Measurements from ENCODE around the gene TMEM53.

Gene TMEM53

GRCh38 chr1:44628962-44629756 lies 45.1 kb downstream of the TMEM53 start:
- peak; percentile 45 to 53 for DNase-seq (ENCODE audit: low read depth in 2 of 2)

GRCh38 chr1:44625348-44625747 lies 48.9 kb downstream of the TMEM53 start:
- no peak for DNase-seq (ENCODE audit: low read depth in 2 of 2)

GRCh38 chr1:44624268-44624901 lies 49.9 kb downstream of the TMEM53 start:
- DNase-seq (ENCODE audit: low read depth in 2 of 2), result no peak

GRCh38 chr1:44621841-44622286 lies 52.4 kb downstream of the TMEM53 start:
- DNase-seq (ENCODE audit: low read depth in 2 of 2), result peak; percentile 68 to 72

GRCh38 chr1:44620072-44620471 lies 54.2 kb downstream of the TMEM53 start:
- DNase-seq (ENCODE audit: low read depth in 2 of 2), result no peak

- peak; percentile 75 to 76 for DNase-seq (ENCODE audit: low read depth in 2 of 2)
Measured at GRCh38 chr1:44619261-44619900, 54.9 kb downstream of the TMEM53 start.

GRCh38 chr1:44617703-44618029 lies 56.6 kb downstream of the TMEM53 start:
- DNase-seq (ENCODE audit: low read depth in 2 of 2), result no peak

- no peak for DNase-seq (ENCODE audit: low read depth in 2 of 2)
Measured at GRCh38 chr1:44616991-44617702, 57.1 kb downstream of the TMEM53 start.

- DNase-seq (ENCODE audit: low read depth in 2 of 2), result no peak
Measured at GRCh38 chr1:44616284-44616990, 57.8 kb downstream of the TMEM53 start.

- DNase-seq (ENCODE audit: low read depth in 2 of 2), result no peak
Measured at GRCh38 chr1:44613941-44614340, 60.3 kb downstream of the TMEM53 start.

GRCh38 chr1:44611866-44612265 lies 62.4 kb downstream of the TMEM53 start:
- DNase-seq (ENCODE audit: low read depth in 2 of 2), result no peak

- no peak for DNase-seq (ENCODE audit: low read depth in 2 of 2)
Measured at GRCh38 chr1:44611419-44611818, 62.9 kb downstream of the TMEM53 start.

- no peak for DNase-seq (ENCODE audit: low read depth in 2 of 2)
Measured at GRCh38 chr1:44610527-44611148, 63.6 kb downstream of the TMEM53 start.

GRCh38 chr1:44609768-44610526 lies 64.3 kb downstream of the TMEM53 start:
- DNase-seq (ENCODE audit: low read depth in 2 of 2), result no peak

GRCh38 chr1:44609412-44609767 lies 64.9 kb downstream of the TMEM53 start:
- no peak for DNase-seq (ENCODE audit: low read depth in 2 of 2)

GRCh38 chr1:44608141-44608540 lies 66.1 kb downstream of the TMEM53 start:
- DNase-seq (ENCODE audit: low read depth in 2 of 2), result no peak

GRCh38 chr1:44606701-44607281 lies 67.5 kb downstream of the TMEM53 start:
- no peak for DNase-seq (ENCODE audit: low read depth in 2 of 2)

- peak; percentile 31 to 44 for DNase-seq (ENCODE audit: low read depth in 2 of 2)
Measured at GRCh38 chr1:44605914-44606615, 68.2 kb downstream of the TMEM53 start.

GRCh38 chr1:44604157-44604955 lies 69.9 kb downstream of the TMEM53 start:
- DNase-seq (ENCODE audit: low read depth in 2 of 2), result no peak

All from fibroblast of skin of left biceps (primary cell).